Esophagus muscularis mucosa (tissue), 4 donors: ENCODE measurements around the gene MND1. TPM values are rescaled to one million over a fixed set of nuclear protein-coding genes. Genes with fewer than 3 reads are reported as not detected.

Source experiments
- DNase-seq: peaks from one replicate; pipeline ENCODE4 v3.0.0-alpha.2; 2017; ENCODE audit errors: extremely low spot score
- H3K27ac ChIP-seq, 4 donors: fragments of 200-600 bp; sonication (generic); replicated peaks in 1 of 4; 1 replicate in 3 of 4; 2 replicates in 1 of 4; pipeline ENCODE4 v1.5.1; 2016 to 2019; ENCODE audit warnings: mild to moderate bottlenecking in 1 of 4
- H3K27me3 ChIP-seq, 4 donors: fragments of 200-600 bp; sonication (generic); one replicate each; pipeline versions ENCODE4 v1.5.1 to v1.6.0; 2016 to 2019
- H3K36me3 ChIP-seq, 4 donors: fragments of 200-600 bp; sonication (generic); one replicate each; pipeline ENCODE4 v1.5.1; 2016 to 2019
- H3K4me1 ChIP-seq, 4 donors: fragments of 200-600 bp; sonication (generic); one replicate each; pipeline ENCODE4 v1.5.1; 2016 to 2019
- H3K4me3 ChIP-seq, 4 donors: fragments of 200-600 bp; sonication (generic); 1 replicate in 2 of 4; 2 replicates in 2 of 4; pipeline ENCODE4 v1.5.1; 2016 to 2019; ENCODE audit warnings: mild to moderate bottlenecking in 4 of 4, moderate library complexity in 1 of 4
- H3K9me3 ChIP-seq, 4 donors: fragments of 200-600 bp; sonication (generic); 1 replicate in 3 of 4; 2 replicates in 1 of 4; pipeline ENCODE4 v1.5.1; 2016 to 2019
- CTCF ChIP-seq, 3 experiments: fragments of 200-600 bp in 2 of 3; fragments of 450-650 bp in 1 of 3; sonication (generic) in 2 of 3; IDR thresholded peaks; one replicate each; pipeline ENCODE4 v1.5.1; 2017 to 2019; ENCODE audit warnings: antibody characterized with exemption in 3 of 3, mild to moderate bottlenecking in 2 of 3, moderate library complexity in 1 of 3
- EP300 ChIP-seq: sonication (generic); formaldehyde crosslinking; IDR thresholded peaks from one replicate; pipeline ENCODE4 v1.6.1; 2017; ENCODE audit warnings: antibody characterized with exemption
- POLR2A ChIP-seq: fragments of 450-650 bp; IDR thresholded peaks from one replicate; pipeline ENCODE4 v1.6.1; 2017; ENCODE audit warnings: antibody characterized with exemption, moderate library complexity, mild to moderate bottlenecking, low read depth
- POLR2AphosphoS5 ChIP-seq, 2 donors: sonication (generic); formaldehyde crosslinking; IDR thresholded peaks; one replicate each; pipeline ENCODE4 v1.6.1; 2017; ENCODE audit warnings: antibody characterized with exemption in 2 of 2
- WGBS: methylation state at CpG from one replicate; pipeline ENCODE4 v1.1.5; 2018; 5-methylcytosine and 5-hydroxymethylcytosine counted together
- intact Hi-C: fragments of 100-400 bp; cut with DNase I; formaldehyde crosslinking; loops from one replicate; pipeline ENCODE4 v1.15.1; 2023
- total RNA-seq, 4 donors: library from RNA; depleted of rRNA; stranded (reverse); fragments of >200 nt; gene quantifications; one replicate each; pipeline versions ENCODE4 v1.1.0 to v1.2.1, GENCODE V29; 2016

MND1 gene
- total RNA-seq, 4 donors from 2014 or later, result 0.99 TPM; not detected in 3

DNA sequence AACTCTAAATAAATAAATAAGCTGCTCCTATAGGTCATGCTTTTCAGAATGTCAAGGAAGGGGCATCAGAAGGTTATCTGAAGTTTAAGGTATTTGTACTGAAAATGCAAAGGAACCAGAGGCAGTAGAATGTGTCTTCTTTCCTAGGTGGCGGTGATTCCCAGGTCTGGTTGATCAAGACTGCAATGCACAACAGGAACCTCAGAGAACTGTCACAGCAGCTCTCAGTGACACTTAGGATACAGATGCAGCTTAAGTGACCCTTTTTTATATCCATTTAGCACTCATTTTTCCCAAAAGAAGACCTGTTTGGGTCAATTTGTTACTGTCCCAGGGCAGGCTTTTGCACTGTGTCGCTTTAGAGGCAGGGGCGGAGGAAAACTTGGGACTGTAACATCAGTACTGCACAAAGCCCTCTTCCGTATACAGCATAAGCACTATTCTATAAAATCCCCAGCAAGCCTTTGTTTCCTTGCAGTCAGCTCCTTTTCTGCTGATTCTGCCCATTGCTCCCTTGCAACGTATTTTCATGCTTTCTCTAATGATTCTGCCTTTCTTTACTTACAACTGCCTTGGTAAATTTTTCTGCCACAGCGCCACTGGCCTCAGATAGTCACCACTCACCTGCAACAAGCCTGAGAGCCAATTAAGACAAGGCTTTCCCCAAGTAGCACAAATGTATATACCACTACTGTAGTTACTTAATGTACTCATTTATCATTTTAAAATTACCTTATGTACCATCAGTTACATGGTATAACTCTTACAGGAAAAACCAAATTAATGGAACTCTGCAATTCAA, 1.5 kb upstream of the MND1 start:
- intact Hi-C loops, result loop anchor here (10.0 kb wide), 1 partner anchor 122 kb away; the partner anchor contains the start of gene TMEM131L
- no peaks in the 10 kb centered on the region for H3K36me3 ChIP-seq
- no peak overlapping the region for H3K4me3 ChIP-seq
- H3K9me3 ChIP-seq, result no peaks in the 10 kb centered on the region
- no peak for TF ChIP-seq CTCF (IDR thresholded peaks at IDR 0.05)
- no peak for TF ChIP-seq POLR2AphosphoS5 (IDR thresholded peaks at IDR 0.05)
- TF ChIP-seq POLR2A, result no peak
- no peak for TF ChIP-seq EP300
- no peak for DNase-seq
- no peak overlapping the region for H3K27ac ChIP-seq
- 95% methylated on average over 6 of the region's 6 CpGs for WGBS
- no peaks in the 10 kb centered on the region for H3K27me3 ChIP-seq
- H3K4me1 ChIP-seq, result peaks cover 13 to 20% (median 16%) of the 10 kb centered on the region in 4 donors

DNA sequence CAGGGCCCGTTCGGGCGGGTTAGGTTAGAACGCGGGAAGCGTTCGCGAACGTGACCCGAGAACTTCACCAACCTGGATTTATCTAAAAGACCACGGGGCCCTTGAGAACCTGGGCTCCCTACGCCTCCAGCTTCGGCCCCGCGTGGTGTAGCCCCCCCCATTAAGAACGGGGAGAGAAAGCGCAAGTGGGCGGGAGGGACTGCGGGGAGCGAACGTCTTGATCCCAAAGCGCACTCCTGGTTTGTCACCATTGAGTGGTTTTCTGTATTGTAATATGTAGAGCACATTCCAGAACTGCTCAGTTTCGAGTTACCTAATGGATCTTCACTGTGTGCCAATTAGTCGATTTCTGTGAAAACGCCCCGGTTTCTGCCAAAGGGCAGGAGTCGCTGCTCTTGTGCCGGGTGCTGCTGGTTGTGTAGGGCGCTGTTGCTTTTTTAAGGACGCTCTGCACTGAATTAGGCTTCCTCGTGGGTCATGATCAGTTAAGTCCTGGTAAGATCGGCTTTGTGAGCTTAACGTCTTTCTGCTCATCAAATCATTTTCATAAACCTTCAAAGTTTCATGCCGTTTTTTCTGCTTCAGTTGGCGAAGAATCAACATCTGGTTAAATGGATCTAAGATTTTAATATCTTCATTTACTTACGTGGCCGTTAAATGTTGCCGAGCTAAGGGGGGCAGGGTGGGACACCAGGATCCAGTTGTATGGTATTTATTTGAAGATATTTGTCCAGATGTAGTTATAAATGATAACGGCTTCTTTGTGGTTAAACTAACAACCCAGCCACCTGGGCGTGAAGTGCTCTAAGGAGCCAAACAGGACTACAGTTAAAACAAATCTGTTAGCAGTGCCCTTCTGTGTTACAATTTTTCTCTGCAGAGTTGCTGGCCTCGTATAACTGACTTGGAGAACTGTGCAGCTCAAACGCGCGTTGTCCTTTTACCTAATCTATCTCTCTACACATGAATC, 809 bp downstream of the MND1 start:
- Histone ChIP-seq H3K27me3 (no peaks in the 10 kb centered on the region), H3K4me1 (peaks cover 13 to 20% (median 16%) of the 10 kb centered on the region in 4 donors), H3K9me3 (no peaks in the 10 kb centered on the region), H3K4me3 (peak overlapping the region; percentile 82 to 94 (median 94)), H3K36me3 (no peaks in the 10 kb centered on the region), H3K27ac (peak overlapping the region in 3 of 4 donors; percentile 48 to 65 (median 60))
- no peak for TF ChIP-seq EP300
- TF ChIP-seq POLR2AphosphoS5 (IDR thresholded peaks at IDR 0.05), result no peak
- no peak for TF ChIP-seq POLR2A
- TF ChIP-seq CTCF (IDR thresholded peaks at IDR 0.05), result no peak
- DNase-seq, result no peak
- WGBS, result under 1% methylated on average over 31 of the region's 44 CpGs
- intact Hi-C loops, result loop anchor here (10.0 kb wide), 1 partner anchor 120 kb away; the partner anchor contains the start of gene TMEM131L

DNA sequence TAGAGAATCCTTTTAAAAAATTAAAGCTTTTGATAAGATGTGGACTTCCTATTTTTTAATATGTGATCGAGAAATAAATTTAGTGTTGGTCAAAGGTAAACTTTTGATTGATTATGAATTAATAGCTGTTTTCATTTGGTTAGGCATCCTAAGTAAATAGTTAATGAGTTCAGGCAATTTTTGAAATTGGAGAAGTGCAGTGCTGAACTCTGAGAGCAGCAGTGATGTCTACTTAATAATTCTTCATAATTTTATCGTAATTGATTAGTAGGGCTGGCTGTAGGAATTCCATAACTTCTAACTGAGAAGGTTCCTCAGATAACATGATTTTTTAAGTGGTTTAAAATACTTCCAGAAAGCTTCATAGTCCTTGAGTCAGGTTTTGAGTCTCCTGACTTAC, 1.5 kb downstream of the MND1 start:
- WGBS, result 63% methylated on average over 2 of the region's 2 CpGs
- no peaks in the 10 kb centered on the region for H3K36me3 ChIP-seq
- intact Hi-C loops, result loop anchor here (10.0 kb wide), 1 partner anchor 119 kb away; the partner anchor contains the start of gene TMEM131L
- H3K27ac ChIP-seq, result no peak overlapping the region
- peaks cover 13 to 20% (median 16%) of the 10 kb centered on the region in 4 donors for H3K4me1 ChIP-seq
- TF ChIP-seq EP300 (no peak), CTCF (IDR thresholded peaks at IDR 0.05) (no peak), POLR2AphosphoS5 (IDR thresholded peaks at IDR 0.05) (no peak), POLR2A (no peak)
- H3K4me3 ChIP-seq, result peak overlapping the region in 1 of 4 donors; percentile 82
- DNase-seq, result no peak
- no peaks in the 10 kb centered on the region for H3K9me3 ChIP-seq
- H3K27me3 ChIP-seq, result no peaks in the 10 kb centered on the region

- Histone ChIP-seq H3K27me3 (no peaks in the 10 kb centered on the region), H3K4me3 (no peak overlapping the region), H3K9me3 (no peaks in the 10 kb centered on the region), H3K4me1 (peaks cover 13 to 20% (median 16%) of the 10 kb centered on the region in 4 donors), H3K27ac (no peak overlapping the region), H3K36me3 (no peaks in the 10 kb centered on the region)
- intact Hi-C loops, result loop anchor here (10.0 kb wide), 1 partner anchor 118 kb away; the partner anchor contains the start of gene TMEM131L
- no peak for DNase-seq
- WGBS, result 69% methylated on average over 5 of the region's 5 CpGs
- TF ChIP-seq POLR2A (no peak), EP300 (no peak), POLR2AphosphoS5 (IDR thresholded peaks at IDR 0.05) (no peak), CTCF (IDR thresholded peaks at IDR 0.05) (peak in 1 of 3 experiments; percentile 5)
Measured at GRCh38 chr4:153346563-153346962, 2.1 kb downstream of the MND1 start.
